ENCODE measurements around the gene SLC22A23. TPM values are rescaled to one million over a fixed set of nuclear protein-coding genes. Genes with fewer than 3 reads are reported as not detected.

Gene SLC22A23
- total RNA-seq, 4 donors from 2014 or later, result 16.6 to 21.8 (median 17.6) TPM

DNA sequence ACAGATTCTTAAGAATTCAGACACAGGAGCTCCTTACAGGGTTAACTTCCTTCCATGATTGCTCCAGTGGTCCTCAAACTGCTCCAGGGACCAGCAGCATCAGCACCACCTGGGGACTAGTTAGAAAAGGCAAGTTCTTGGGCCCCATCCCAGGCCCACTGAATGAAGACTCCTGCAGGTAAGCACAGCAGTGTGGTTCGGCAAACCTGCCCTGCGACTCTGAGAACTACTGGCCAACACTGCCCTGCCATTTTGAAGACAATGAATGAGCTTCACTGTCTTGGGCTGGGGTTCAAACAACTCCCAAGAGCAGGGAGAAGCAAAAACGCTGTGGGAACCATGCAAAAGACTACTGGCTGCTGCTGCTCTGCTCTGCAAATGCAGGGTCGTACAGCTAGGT, 39.4 kb downstream of the SLC22A23 start:
- WGBS, 2 donors, result 91% methylated on average over 4 of the region's 4 CpGs
- DNase-seq, result no peak
- Histone ChIP-seq H3K4me3 (replicated peaks in 1 of 3) (no peak overlapping the region), H3K9me3 (no peaks in the 10 kb centered on the region), H3K27ac (no peak overlapping the region), H3K36me3 (no peaks in the 10 kb centered on the region), H3K4me1 (peaks cover 8 to 12% of the 10 kb centered on the region in 2 donors), H3K27me3 (no peaks in the 10 kb centered on the region)
- TF ChIP-seq, protein P1, sequence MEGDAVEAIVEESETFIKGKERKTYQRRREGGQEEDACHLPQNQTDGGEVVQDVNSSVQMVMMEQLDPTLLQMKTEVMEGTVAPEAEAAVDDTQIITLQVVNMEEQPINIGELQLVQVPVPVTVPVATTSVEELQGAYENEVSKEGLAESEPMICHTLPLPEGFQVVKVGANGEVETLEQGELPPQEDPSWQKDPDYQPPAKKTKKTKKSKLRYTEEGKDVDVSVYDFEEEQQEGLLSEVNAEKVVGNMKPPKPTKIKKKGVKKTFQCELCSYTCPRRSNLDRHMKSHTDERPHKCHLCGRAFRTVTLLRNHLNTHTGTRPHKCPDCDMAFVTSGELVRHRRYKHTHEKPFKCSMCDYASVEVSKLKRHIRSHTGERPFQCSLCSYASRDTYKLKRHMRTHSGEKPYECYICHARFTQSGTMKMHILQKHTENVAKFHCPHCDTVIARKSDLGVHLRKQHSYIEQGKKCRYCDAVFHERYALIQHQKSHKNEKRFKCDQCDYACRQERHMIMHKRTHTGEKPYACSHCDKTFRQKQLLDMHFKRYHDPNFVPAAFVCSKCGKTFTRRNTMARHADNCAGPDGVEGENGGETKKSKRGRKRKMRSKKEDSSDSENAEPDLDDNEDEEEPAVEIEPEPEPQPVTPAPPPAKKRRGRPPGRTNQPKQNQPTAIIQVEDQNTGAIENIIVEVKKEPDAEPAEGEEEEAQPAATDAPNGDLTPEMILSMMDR (IDR thresholded peaks at IDR 0.05), result no peak
- TF ChIP-seq POLR2A (IDR thresholded peaks at IDR 0.05), result no peak
- intact Hi-C loops (cut with DNase I), result no loop called here

- no peak overlapping the region for H3K4me3 ChIP-seq (replicated peaks in 1 of 3)
- DNase-seq, result no peak
- intact Hi-C loops (cut with DNase I), result no loop called here
- no peak for TF ChIP-seq POLR2A (IDR thresholded peaks at IDR 0.05)
- TF ChIP-seq, protein P1 (IDR thresholded peaks at IDR 0.05), result no peak
- H3K4me1 ChIP-seq, result peaks cover 13 to 17% of the 10 kb centered on the region in 2 donors
- H3K27me3 ChIP-seq, result no peaks in the 10 kb centered on the region
- H3K36me3 ChIP-seq, result no peaks in the 10 kb centered on the region
- H3K27ac ChIP-seq, result no peak overlapping the region
- H3K9me3 ChIP-seq, result no peaks in the 10 kb centered on the region
- 90 to 93% methylated on average over 8 of the region's 8 CpGs for WGBS, 2 donors
Measured at GRCh38 chr6:3415490-3415889, 41.4 kb downstream of the SLC22A23 start.

DNA sequence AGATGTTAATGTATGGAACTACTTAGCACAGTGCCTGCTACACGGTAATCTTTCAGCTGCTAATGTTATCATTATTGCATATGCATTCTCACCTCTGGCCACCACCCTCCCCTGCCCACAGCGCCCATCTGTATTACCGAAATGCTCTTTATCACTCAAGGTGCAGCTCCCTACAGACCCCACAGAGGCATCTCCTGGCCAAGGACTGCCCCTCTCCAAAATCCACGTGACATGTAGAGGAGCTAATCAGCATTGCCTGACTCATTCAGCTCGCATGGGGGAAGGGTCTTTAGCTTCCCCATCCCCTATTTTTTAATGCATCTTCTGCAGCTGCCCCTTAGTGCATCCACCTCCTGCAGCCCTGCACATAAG, 41.8 kb downstream of the SLC22A23 start:
- 34 to 62% methylated on average over 5 of the region's 5 CpGs for WGBS, 2 donors
- Histone ChIP-seq H3K9me3 (no peaks in the 10 kb centered on the region), H3K27me3 (no peaks in the 10 kb centered on the region), H3K4me1 (peaks cover 17 to 22% of the 10 kb centered on the region in 2 donors), H3K36me3 (no peaks in the 10 kb centered on the region), H3K4me3 (replicated peaks in 1 of 3) (no peak overlapping the region), H3K27ac (no peak overlapping the region)
- DNase-seq, result no peak
- no peak for TF ChIP-seq POLR2A (IDR thresholded peaks at IDR 0.05)
- TF ChIP-seq, protein P1 (IDR thresholded peaks at IDR 0.05), result peak in 1 of 6 experiments; percentile 3
- intact Hi-C loops (cut with DNase I), result no loop called here

GRCh38 chr6:3414327-3415081, 42.3 kb downstream of the SLC22A23 start:
- WGBS, 2 donors, result 47 to 53% methylated on average over 11 of the region's 11 CpGs
- H3K27ac ChIP-seq, result no peak overlapping the region
- no peaks in the 10 kb centered on the region for H3K27me3 ChIP-seq
- no peaks in the 10 kb centered on the region for H3K9me3 ChIP-seq
- H3K4me1 ChIP-seq, result peaks cover 14 to 18% of the 10 kb centered on the region in 2 donors
- peak; percentile 57 to 62 for DNase-seq
- no peak for TF ChIP-seq POLR2A (IDR thresholded peaks at IDR 0.05)
- TF ChIP-seq, protein P1 (IDR thresholded peaks at IDR 0.05), result no peak
- H3K36me3 ChIP-seq, result no peaks in the 10 kb centered on the region
- intact Hi-C loops (cut with DNase I), result no loop called here
- no peak overlapping the region for H3K4me3 ChIP-seq (replicated peaks in 1 of 3)

DNA sequence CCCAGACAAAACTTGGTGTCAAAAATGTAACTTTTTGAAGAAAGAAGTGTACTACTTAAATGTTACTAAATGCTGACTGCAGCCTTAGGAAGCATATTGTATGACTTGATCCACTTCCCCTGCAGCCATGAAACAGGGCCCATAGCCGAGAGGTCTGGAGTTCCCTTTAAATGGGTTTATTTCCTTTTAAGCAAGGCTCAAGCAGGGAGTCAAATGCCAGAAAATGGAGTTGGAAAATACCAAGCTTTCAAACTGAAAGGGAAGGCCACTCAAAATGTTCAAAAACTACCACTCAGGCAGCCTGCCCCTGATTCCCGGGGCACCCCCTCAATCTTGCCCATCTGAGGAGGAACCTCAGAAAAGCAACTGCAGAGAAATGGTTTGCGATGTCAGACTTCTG, 43.3 kb downstream of the SLC22A23 start:
- Histone ChIP-seq H3K27ac (no peak overlapping the region), H3K4me3 (replicated peaks in 1 of 3) (no peak overlapping the region), H3K36me3 (no peaks in the 10 kb centered on the region), H3K9me3 (no peaks in the 10 kb centered on the region), H3K4me1 (peaks cover 14% of the 10 kb centered on the region in 2 donors), H3K27me3 (no peaks in the 10 kb centered on the region)
- WGBS, 2 donors, result 93 to 97% methylated on average over 3 of the region's 3 CpGs
- intact Hi-C loops (cut with DNase I), result no loop called here
- DNase-seq, result no peak
- no peak for TF ChIP-seq POLR2A (IDR thresholded peaks at IDR 0.05)
- TF ChIP-seq, protein P1 (IDR thresholded peaks at IDR 0.05), result no peak
